Activated CD4-positive, alpha-beta memory T cell treated with anti-CD3 and anti-CD28 coated beads, Interleukin-2, amount 10 ng/mL, durations not matched to agents 7 days and 5 days (primary cell): ENCODE measurements around the gene FNIP2. TPM values are rescaled to one million over a fixed set of nuclear protein-coding genes. Genes with fewer than 3 reads are reported as not detected.

ENCODE experiments used
- total RNA-seq, 2 experiments: library from RNA; stranded (reverse); gene quantifications; one replicate each; pipeline ENCODE4 v1.2.3, GENCODE V29; 2021

The FNIP2 gene
- total RNA-seq, 2 experiments from 2014 or later: 16.9 to 17.3 TPM

Other genes starting within 250 kb of the FNIP2 start
- gene RXFP1, start 247.1 kb upstream of the FNIP2 start, total RNA-seq: not detected
- gene C4orf46, start 97.1 kb upstream of the FNIP2 start, total RNA-seq: 10 to 100 TPM; 15.5 to 19.7 TPM
- 10 to 100 TPM; 22.0 to 24.3 TPM for gene ETFDH, start 96.7 kb upstream of the FNIP2 start, total RNA-seq
- gene PPID, start 45.6 kb upstream of the FNIP2 start, total RNA-seq: 10 to 100 TPM; 46.2 to 47.5 TPM